WTC11 (cell line): ENCODE measurements around the gene ATP2B2. TPM values are rescaled to one million over a fixed set of nuclear protein-coding genes. Genes with fewer than 3 reads are reported as not detected.
A peak's percentile ranks its signal among the peaks of the same experiment; 100 is the strongest.

Source experiments
- ATAC-seq: fragments of 200-7000 bp; cut with Tn5 transposase; 2 replicates; pipeline ENCODE4 v1.10.0; 2021; ENCODE audit warnings: mild to moderate bottlenecking, moderate library complexity
- CTCF ChIA-PET: fragments of 300-600 bp; sonication (Branson Sonifier 250); formaldehyde crosslinking; loops from one replicate; lab custom pipeline; 2021; ENCODE audit warnings: antibody characterized with exemption; lab: Charles Lee
- POLR2A ChIA-PET: fragments of 350-600 bp; sonication (Branson Sonifier 250); formaldehyde crosslinking; loops from one replicate; lab custom pipeline; 2021; ENCODE audit warnings: antibody characterized with exemption; lab: Charles Lee
- DNase-seq: peaks from one replicate; pipeline ENCODE4 v3.0.0; 2021; ENCODE audit warnings: low spot score
- H3K27ac Mint-ChIP-seq: 2 replicates; pipeline ENCODE4 v1.8.0; 2021; ENCODE audit warnings: mixed read lengths
- H3K27me3 Mint-ChIP-seq: 2 replicates; pipeline ENCODE4 v1.8.0; 2021; ENCODE audit warnings: low read depth, mild to moderate bottlenecking, moderate library complexity, mixed read lengths
- H3K36me3 Mint-ChIP-seq: 2 replicates; pipeline ENCODE4 v1.8.0; 2021; ENCODE audit warnings: mixed read lengths
- H3K4me1 Mint-ChIP-seq: 2 replicates; pipeline ENCODE4 v1.8.0; 2022; ENCODE audit warnings: mixed read lengths
- H3K4me3 Mint-ChIP-seq: 2 replicates; pipeline ENCODE4 v1.8.0; 2021; ENCODE audit warnings: mild to moderate bottlenecking, moderate library complexity, mixed read lengths
- H3K9me3 Mint-ChIP-seq: 2 replicates; pipeline ENCODE4 v1.8.0; 2021; ENCODE audit warnings: mixed read lengths
- CBFB ChIP-seq: sonication (generic); formaldehyde crosslinking; IDR thresholded peaks from 2 replicates; pipeline ENCODE4 v1.8.1; 2022; ENCODE audit warnings: mild to moderate bottlenecking, low read depth, missing genetic modification reagents
- CREM ChIP-seq: sonication (generic); formaldehyde crosslinking; IDR thresholded peaks from 2 replicates; pipeline ENCODE4 v1.8.1; 2022; ENCODE audit warnings: mild to moderate bottlenecking, missing genetic modification reagents, moderate library complexity
- FOXJ3 ChIP-seq: sonication (generic); formaldehyde crosslinking; IDR thresholded peaks from 2 replicates; pipeline ENCODE4 v1.9.0; 2021; ENCODE audit warnings: missing genetic modification reagents, mild to moderate bottlenecking, borderline replicate concordance
- GTF2I ChIP-seq: fragments of 250-450 bp; sonication (Bioruptor Pico); conservative IDR thresholded peaks from 2 replicates; pipeline ENCODE4 v1.4.0; 2021; ENCODE audit warnings: mild to moderate bottlenecking
- IRF2 ChIP-seq: sonication (generic); formaldehyde crosslinking; IDR thresholded peaks from 2 replicates; pipeline ENCODE4 v1.8.0; 2022; ENCODE audit warnings: low read depth, missing genetic modification reagents, borderline replicate concordance
- MYBL2 ChIP-seq: sonication (generic); formaldehyde crosslinking; IDR thresholded peaks from 2 replicates; pipeline ENCODE4 v1.8.1; 2023; ENCODE audit warnings: mild to moderate bottlenecking, moderate library complexity, missing genetic modification reagents
- NR3C1 ChIP-seq: sonication (generic); formaldehyde crosslinking; conservative IDR thresholded peaks from 2 replicates; pipeline ENCODE4 v1.8.1; 2023; ENCODE audit warnings: low read depth, mild to moderate bottlenecking, missing genetic modification reagents
- SP1 ChIP-seq: sonication (generic); formaldehyde crosslinking; conservative IDR thresholded peaks from 2 replicates; pipeline ENCODE4 v1.8.1; 2022; ENCODE audit warnings: missing genetic modification reagents
- TEAD1 ChIP-seq: sonication (generic); formaldehyde crosslinking; IDR thresholded peaks from 2 replicates; pipeline ENCODE4 v1.8.0; 2022; ENCODE audit warnings: mild to moderate bottlenecking, missing genetic modification reagents
- ZBTB21 ChIP-seq: sonication (generic); formaldehyde crosslinking; IDR thresholded peaks from 2 replicates; pipeline ENCODE4 v1.8.1; 2023; ENCODE audit warnings: mild to moderate bottlenecking, missing genetic modification reagents, borderline replicate concordance
- ZNF219 ChIP-seq: sonication (generic); formaldehyde crosslinking; IDR thresholded peaks from 2 replicates; pipeline ENCODE4 v1.8.0; 2023; ENCODE audit warnings: missing genetic modification reagents, mild to moderate bottlenecking, borderline replicate concordance
- ZNF232 ChIP-seq: sonication (generic); formaldehyde crosslinking; IDR thresholded peaks from 2 replicates; pipeline ENCODE4 v1.8.0; 2022; ENCODE audit warnings: mild to moderate bottlenecking, missing genetic modification reagents
- total RNA-seq: library from RNA; stranded (reverse); gene quantifications from 3 replicates; pipeline ENCODE4 v1.2.3, GENCODE V29; 2021
- TF ChIP-seq, protein P1 (sequence below): sonication (generic); formaldehyde crosslinking; IDR thresholded peaks from 2 replicates; pipeline ENCODE4 v1.8.0; 2022; ENCODE audit warnings: missing genetic modification reagents
- TF ChIP-seq, protein P2 (sequence below): sonication (generic); formaldehyde crosslinking; IDR thresholded peaks from 2 replicates; pipeline ENCODE4 v1.8.0; 2023; ENCODE audit warnings: mild to moderate bottlenecking, missing genetic modification reagents
- TF ChIP-seq, protein P3 (sequence below): sonication (generic); formaldehyde crosslinking; IDR thresholded peaks from 2 replicates; pipeline ENCODE4 v1.8.1; 2022; ENCODE audit warnings: mild to moderate bottlenecking, missing genetic modification reagents, moderate library complexity, borderline replicate concordance
- TF ChIP-seq, protein P4 (sequence below): fragments of 250-450 bp; sonication (Bioruptor Pico); IDR thresholded peaks from 2 replicates; pipeline ENCODE4 v2.1.2; 2022; ENCODE audit warnings: mild to moderate bottlenecking, moderate library complexity
- TF ChIP-seq, protein P5 (sequence below): sonication (generic); formaldehyde crosslinking; IDR thresholded peaks from 2 replicates; pipeline ENCODE4 v1.8.0; 2022; ENCODE audit warnings: mild to moderate bottlenecking, missing genetic modification reagents
- TF ChIP-seq, protein P6 (sequence below): sonication (generic); formaldehyde crosslinking; IDR thresholded peaks from 2 replicates; pipeline ENCODE4 v1.8.0; 2022; ENCODE audit warnings: mild to moderate bottlenecking, missing genetic modification reagents

ATP2B2 gene
- total RNA-seq, 1 experiment from 2014 or later = 0.48 TPM

DNA sequence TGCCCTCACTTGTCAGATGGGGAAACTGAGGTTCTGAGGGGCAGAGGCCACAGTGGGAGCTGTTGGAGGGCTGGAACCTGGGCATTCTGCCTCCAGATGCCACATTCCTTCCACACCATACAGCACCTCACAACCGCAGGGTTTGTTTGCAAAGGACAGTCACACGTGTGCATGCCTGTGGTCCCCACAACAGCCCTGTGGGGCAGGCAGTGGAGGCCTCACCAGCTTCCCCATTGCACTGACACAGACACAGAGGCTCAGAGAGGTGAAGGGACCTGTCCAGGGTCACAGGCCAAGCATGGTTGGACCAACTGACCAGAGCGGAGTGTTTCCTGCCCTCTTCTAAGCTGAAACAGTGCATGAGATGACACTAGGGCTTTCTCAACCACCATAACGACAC, 109.3 kb downstream of the ATP2B2 start (continued):
- TF ChIP-seq, protein P1, sequence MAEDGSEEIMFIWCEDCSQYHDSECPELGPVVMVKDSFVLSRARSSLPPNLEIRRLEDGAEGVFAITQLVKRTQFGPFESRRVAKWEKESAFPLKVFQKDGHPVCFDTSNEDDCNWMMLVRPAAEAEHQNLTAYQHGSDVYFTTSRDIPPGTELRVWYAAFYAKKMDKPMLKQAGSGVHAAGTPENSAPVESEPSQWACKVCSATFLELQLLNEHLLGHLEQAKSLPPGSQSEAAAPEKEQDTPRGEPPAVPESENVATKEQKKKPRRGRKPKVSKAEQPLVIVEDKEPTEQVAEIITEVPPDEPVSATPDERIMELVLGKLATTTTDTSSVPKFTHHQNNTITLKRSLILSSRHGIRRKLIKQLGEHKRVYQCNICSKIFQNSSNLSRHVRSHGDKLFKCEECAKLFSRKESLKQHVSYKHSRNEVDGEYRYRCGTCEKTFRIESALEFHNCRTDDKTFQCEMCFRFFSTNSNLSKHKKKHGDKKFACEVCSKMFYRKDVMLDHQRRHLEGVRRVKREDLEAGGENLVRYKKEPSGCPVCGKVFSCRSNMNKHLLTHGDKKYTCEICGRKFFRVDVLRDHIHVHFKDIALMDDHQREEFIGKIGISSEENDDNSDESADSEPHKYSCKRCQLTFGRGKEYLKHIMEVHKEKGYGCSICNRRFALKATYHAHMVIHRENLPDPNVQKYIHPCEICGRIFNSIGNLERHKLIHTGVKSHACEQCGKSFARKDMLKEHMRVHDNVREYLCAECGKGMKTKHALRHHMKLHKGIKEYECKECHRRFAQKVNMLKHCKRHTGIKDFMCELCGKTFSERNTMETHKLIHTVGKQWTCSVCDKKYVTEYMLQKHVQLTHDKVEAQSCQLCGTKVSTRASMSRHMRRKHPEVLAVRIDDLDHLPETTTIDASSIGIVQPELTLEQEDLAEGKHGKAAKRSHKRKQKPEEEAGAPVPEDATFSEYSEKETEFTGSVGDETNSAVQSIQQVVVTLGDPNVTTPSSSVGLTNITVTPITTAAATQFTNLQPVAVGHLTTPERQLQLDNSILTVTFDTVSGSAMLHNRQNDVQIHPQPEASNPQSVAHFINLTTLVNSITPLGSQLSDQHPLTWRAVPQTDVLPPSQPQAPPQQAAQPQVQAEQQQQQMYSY (CRISPR knock-in tag) = no peak
- TF ChIP-seq MYBL2 (CRISPR knock-in tag) (no peak), CREM (no peak)
- TF ChIP-seq, protein P2, sequence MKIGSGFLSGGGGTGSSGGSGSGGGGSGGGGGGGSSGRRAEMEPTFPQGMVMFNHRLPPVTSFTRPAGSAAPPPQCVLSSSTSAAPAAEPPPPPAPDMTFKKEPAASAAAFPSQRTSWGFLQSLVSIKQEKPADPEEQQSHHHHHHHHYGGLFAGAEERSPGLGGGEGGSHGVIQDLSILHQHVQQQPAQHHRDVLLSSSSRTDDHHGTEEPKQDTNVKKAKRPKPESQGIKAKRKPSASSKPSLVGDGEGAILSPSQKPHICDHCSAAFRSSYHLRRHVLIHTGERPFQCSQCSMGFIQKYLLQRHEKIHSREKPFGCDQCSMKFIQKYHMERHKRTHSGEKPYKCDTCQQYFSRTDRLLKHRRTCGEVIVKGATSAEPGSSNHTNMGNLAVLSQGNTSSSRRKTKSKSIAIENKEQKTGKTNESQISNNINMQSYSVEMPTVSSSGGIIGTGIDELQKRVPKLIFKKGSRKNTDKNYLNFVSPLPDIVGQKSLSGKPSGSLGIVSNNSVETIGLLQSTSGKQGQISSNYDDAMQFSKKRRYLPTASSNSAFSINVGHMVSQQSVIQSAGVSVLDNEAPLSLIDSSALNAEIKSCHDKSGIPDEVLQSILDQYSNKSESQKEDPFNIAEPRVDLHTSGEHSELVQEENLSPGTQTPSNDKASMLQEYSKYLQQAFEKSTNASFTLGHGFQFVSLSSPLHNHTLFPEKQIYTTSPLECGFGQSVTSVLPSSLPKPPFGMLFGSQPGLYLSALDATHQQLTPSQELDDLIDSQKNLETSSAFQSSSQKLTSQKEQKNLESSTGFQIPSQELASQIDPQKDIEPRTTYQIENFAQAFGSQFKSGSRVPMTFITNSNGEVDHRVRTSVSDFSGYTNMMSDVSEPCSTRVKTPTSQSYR (CRISPR knock-in tag) = no peak

DNA sequence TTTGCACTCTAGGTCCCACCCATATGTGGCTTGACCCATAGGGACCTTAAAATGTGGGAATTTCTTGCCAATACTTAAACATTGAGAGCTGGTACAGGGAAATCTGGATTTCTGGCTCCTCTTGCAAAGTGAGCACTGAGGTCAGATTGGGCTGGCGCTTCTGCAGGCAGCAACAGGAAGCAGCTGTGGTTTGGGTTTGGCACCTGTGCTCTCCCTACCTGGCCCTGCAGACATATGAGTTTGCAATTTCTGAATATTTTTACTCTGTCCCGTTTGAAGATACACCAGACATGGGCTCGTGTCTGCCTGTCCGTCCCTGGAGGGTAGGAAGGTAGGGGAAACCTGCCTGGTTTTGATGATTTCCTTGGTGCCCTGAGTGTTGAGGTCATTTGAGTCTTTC, 109.7 kb downstream of the ATP2B2 start:
- H3K36me3 Mint-ChIP-seq = no peaks in the 10 kb centered on the region
- peaks cover 5% of the 10 kb centered on the region for H3K27me3 Mint-ChIP-seq
- DNase-seq (no peak), ATAC-seq (no peak)
- POLR2A ChIA-PET = no interaction called here
- peaks cover 35% of the 10 kb centered on the region for H3K4me1 Mint-ChIP-seq
- TF ChIP-seq ZBTB21 (no peak), ZNF219 (no peak), IRF2 (no peak), ZNF232 (CRISPR knock-in tag) (no peak), GTF2I (CRISPR knock-in tag) (no peak)
- TF ChIP-seq, protein P3, sequence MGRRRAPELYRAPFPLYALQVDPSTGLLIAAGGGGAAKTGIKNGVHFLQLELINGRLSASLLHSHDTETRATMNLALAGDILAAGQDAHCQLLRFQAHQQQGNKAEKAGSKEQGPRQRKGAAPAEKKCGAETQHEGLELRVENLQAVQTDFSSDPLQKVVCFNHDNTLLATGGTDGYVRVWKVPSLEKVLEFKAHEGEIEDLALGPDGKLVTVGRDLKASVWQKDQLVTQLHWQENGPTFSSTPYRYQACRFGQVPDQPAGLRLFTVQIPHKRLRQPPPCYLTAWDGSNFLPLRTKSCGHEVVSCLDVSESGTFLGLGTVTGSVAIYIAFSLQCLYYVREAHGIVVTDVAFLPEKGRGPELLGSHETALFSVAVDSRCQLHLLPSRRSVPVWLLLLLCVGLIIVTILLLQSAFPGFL (CRISPR knock-in tag) = no peak
- no peaks in the 10 kb centered on the region for H3K9me3 Mint-ChIP-seq
- CTCF ChIA-PET = interaction anchor here (1.0 kb wide), 1 partner anchor 52 kb away, joined by 3 read pairs; no protein-coding TSS in a partner anchor
- H3K4me3 Mint-ChIP-seq = no peak overlapping the region
- H3K27ac Mint-ChIP-seq = no peak overlapping the region

DNA sequence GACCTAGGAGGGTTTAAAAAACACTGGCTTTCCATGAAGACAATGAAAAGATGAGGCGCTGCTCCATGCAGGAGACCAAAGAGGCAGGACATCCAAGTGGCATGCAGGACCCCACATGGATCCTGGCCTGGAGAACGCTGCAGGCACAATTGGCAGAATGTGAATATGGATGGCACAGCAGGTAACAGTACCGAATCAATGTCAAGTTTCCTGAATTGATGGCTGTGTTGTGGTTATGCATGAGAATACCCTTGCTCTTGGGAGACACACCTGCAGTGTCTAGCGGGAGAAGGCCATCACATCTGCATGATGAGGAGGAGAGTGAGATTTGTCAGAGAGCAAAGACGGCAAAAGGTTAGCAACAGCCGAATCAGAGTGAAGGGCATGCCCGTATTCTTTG, 110.2 kb downstream of the ATP2B2 start:
- ATAC-seq (peak; percentile 71), DNase-seq (peak; percentile 26)
- Mint-ChIP-seq H3K27me3 (peaks cover 5% of the 10 kb centered on the region), H3K36me3 (no peaks in the 10 kb centered on the region), H3K9me3 (peaks cover 1% of the 10 kb centered on the region; the same call in 1 of the 2 replicates), H3K27ac (peak overlapping the region; percentile 11; the same call in 1 of the 2 replicates), H3K4me3 (peak overlapping the region; percentile 32), H3K4me1 (peaks cover 32% of the 10 kb centered on the region)
- ChIA-PET POLR2A (no interaction called here), CTCF (no interaction called here)
- TF ChIP-seq, protein P1 (CRISPR knock-in tag) = no peak
- TF ChIP-seq, protein P4, sequence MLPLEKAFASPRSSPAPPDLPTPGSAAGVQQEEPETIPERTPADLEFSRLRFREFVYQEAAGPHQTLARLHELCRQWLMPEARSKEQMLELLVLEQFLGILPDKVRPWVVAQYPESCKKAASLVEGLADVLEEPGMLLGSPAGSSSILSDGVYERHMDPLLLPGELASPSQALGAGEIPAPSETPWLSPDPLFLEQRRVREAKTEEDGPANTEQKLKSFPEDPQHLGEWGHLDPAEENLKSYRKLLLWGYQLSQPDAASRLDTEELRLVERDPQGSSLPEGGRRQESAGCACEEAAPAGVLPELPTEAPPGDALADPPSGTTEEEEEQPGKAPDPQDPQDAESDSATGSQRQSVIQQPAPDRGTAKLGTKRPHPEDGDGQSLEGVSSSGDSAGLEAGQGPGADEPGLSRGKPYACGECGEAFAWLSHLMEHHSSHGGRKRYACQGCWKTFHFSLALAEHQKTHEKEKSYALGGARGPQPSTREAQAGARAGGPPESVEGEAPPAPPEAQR (CRISPR knock-in tag) = 0 out of 2 replicates have a peak, but pooled peaks have one; percentile 23
- no peak for TF ChIP-seq ZNF219
- no peak for TF ChIP-seq SP1 (CRISPR knock-in tag)
- TF ChIP-seq FOXJ3 (CRISPR knock-in tag) = no peak
- TF ChIP-seq, protein P5, sequence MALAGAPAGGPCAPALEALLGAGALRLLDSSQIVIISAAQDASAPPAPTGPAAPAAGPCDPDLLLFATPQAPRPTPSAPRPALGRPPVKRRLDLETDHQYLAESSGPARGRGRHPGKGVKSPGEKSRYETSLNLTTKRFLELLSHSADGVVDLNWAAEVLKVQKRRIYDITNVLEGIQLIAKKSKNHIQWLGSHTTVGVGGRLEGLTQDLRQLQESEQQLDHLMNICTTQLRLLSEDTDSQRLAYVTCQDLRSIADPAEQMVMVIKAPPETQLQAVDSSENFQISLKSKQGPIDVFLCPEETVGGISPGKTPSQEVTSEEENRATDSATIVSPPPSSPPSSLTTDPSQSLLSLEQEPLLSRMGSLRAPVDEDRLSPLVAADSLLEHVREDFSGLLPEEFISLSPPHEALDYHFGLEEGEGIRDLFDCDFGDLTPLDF (CRISPR knock-in tag) = no peak
- TF ChIP-seq, protein P6, sequence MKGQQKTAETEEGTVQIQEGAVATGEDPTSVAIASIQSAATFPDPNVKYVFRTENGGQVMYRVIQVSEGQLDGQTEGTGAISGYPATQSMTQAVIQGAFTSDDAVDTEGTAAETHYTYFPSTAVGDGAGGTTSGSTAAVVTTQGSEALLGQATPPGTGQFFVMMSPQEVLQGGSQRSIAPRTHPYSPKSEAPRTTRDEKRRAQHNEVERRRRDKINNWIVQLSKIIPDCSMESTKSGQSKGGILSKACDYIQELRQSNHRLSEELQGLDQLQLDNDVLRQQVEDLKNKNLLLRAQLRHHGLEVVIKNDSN (CRISPR knock-in tag) = no peak
- TF ChIP-seq TEAD1 (CRISPR knock-in tag) = peak; percentile 88; the same call in 1 of the 2 replicates
- no peak for TF ChIP-seq NR3C1
- no peak for TF ChIP-seq CBFB (CRISPR knock-in tag)
